K562 (cell line): Measurements from ENCODE around the gene SLC39A6. TPM values are rescaled to one million over a fixed set of nuclear protein-coding genes. Genes with fewer than 3 reads are reported as not detected.

Experiments used
- ATAC-seq: fragments of 200-7000 bp; cut with Tn5 transposase; 3 replicates; pipeline ENCODE4 v1.9.1; 2020; ENCODE audit warnings: moderate library complexity
- BruUV-seq: library from RNA; stranded (reverse); fragments of 400-500 nt; replicated peaks from 2 replicates; lab custom pipeline; 2021; lab: Mats Ljungman, UMichigan
- CTCF ChIA-PET: fragments of 300-600 bp; formaldehyde crosslinking; extraction: SDS; loops from one replicate; lab custom pipeline; 2021; ENCODE audit warnings: low intra/inter-chr PET ratio; lab: Yijun Ruan, JAX
- POLR2A ChIA-PET: fragments of 300-600, 350-650 bp; sonication (Branson Sonifier 250); formaldehyde crosslinking; extraction: SDS; loops from one replicate; lab custom pipeline; 2021; ENCODE audit warnings: antibody characterized with exemption, inconsistent platforms; lab: Yijun Ruan, JAX
- DNase-seq, 4 experiments: peaks; one replicate each; pipeline versions ENCODE4 v3.0.0 to v3.0.0-alpha.2; 2011 to 2018; ENCODE audit warnings: low spot score in 3 of 4, mixed read lengths in 3 of 4; ENCODE audit errors: extremely low read depth in 1 of 4
- FAIRE-seq: peaks from 2 replicates; lab custom pipeline; 2011; peaks lifted over from hg19 to GRCh38; lab: Jason Lieb, UNC
- H2AFZ ChIP-seq: 2 replicates; pipeline ENCODE4 v1.6.0; 2011; ENCODE audit warnings: low read depth, low read length, control low read depth, inconsistent platforms
- H3K27ac ChIP-seq: fragments of 200-600 bp; 3 replicates; pipeline ENCODE4 v1.8.0; 2011; ENCODE audit warnings: low read depth, mild to moderate bottlenecking, control low read depth, inconsistent platforms, low read length, moderate library complexity, mixed read lengths; ENCODE audit errors: extremely low read depth
- H3K27me3 ChIP-seq, 2 experiments: fragments of 300-600 bp in 1 of 2; 2 replicates in 1 of 2; 3 replicates in 1 of 2; pipeline versions ENCODE4 v1.6.0 to v1.8.0; 2011; ENCODE audit warnings: inconsistent platforms in 2 of 2, low read length in 2 of 2, mild to moderate bottlenecking in 1 of 2, mixed read lengths in 1 of 2, moderate library complexity in 1 of 2; ENCODE audit not compliant: control insufficient read depth in 2 of 2, insufficient read depth in 2 of 2
- H3K36me3 ChIP-seq: fragments of 300-600 bp; 3 replicates; pipeline ENCODE4 v1.8.0; 2011; ENCODE audit warnings: mild to moderate bottlenecking, low read length, inconsistent platforms; ENCODE audit not compliant: control insufficient read depth, insufficient read depth
- H3K4me1 ChIP-seq, 2 experiments: fragments of 200-600 bp in 1 of 2; replicated peaks in 1 of 2; 2 replicates in 1 of 2; 3 replicates in 1 of 2; pipeline versions ENCODE4 v1.5.1 to v1.8.0; 2011; ENCODE audit warnings: inconsistent platforms in 2 of 2, low read length in 2 of 2, mild to moderate bottlenecking in 1 of 2, mixed read lengths in 1 of 2, moderate library complexity in 1 of 2; ENCODE audit not compliant: control insufficient read depth in 2 of 2, insufficient read depth in 2 of 2
- H3K4me2 ChIP-seq: 2 replicates; pipeline ENCODE4 v1.6.1; 2011; ENCODE audit warnings: low read length, control low read depth, inconsistent platforms, mixed read lengths; ENCODE audit not compliant: insufficient read depth
- H3K4me3 ChIP-seq: fragments of 200-600 bp; sonication (generic), shearing (Covaris generic); 2 replicates; pipeline ENCODE4 v1.5.1; 2016; ENCODE audit warnings: control low read depth, inconsistent platforms
- H3K79me2 ChIP-seq: fragments of 200-600 bp; 3 replicates; pipeline ENCODE4 v1.8.0; 2011; ENCODE audit warnings: low read length, inconsistent platforms; ENCODE audit not compliant: control insufficient read depth, insufficient read depth
- H3K9ac ChIP-seq, 2 experiments: 2 replicates each; pipeline versions ENCODE4 v1.6.0 to v1.6.1; 2011; ENCODE audit warnings: low read depth in 2 of 2, low read length in 2 of 2, control low read depth in 1 of 2, inconsistent platforms in 1 of 2, mild to moderate bottlenecking in 1 of 2, mixed read lengths in 1 of 2; ENCODE audit not compliant: insufficient read depth in 1 of 2
- H3K9me1 ChIP-seq: one replicate; pipeline ENCODE4 v1.6.0; 2011; ENCODE audit warnings: inconsistent platforms, mild to moderate bottlenecking, low read length, moderate library complexity; ENCODE audit not compliant: control insufficient read depth, insufficient read depth
- H3K9me3 ChIP-seq: replicated peaks from 2 replicates; pipeline ENCODE4 v1.5.1; 2011; ENCODE audit warnings: low read depth, low read length, inconsistent platforms; ENCODE audit not compliant: control insufficient read depth, insufficient read depth
- H4K20me1 ChIP-seq: replicated peaks from 2 replicates; pipeline ENCODE4 v1.6.1; 2011; ENCODE audit warnings: low read length, inconsistent platforms, mixed read lengths; ENCODE audit not compliant: control insufficient read depth, insufficient read depth
- MAFF ChIP-seq: IDR thresholded peaks from 2 replicates; pipeline ENCODE4 v1.6.1; 2012; ENCODE audit warnings: low read length, improper control_type of control experiment
- SMAD4 ChIP-seq: fragments of 250-450 bp; sonication (Bioruptor Pico); conservative IDR thresholded peaks from 2 replicates; pipeline ENCODE4 v1.8.0; 2021; ENCODE audit warnings: inconsistent platforms, mild to moderate bottlenecking, moderate library complexity
- ZKSCAN3 ChIP-seq: fragments of 250-450 bp; sonication (Bioruptor Pico); IDR thresholded peaks from 2 replicates; pipeline ENCODE4 v1.4.0; 2020
- ZNF830 ChIP-seq: fragments of 250-450 bp; sonication (Bioruptor Pico); IDR thresholded peaks from 2 replicates; pipeline ENCODE4 v1.5.0; 2021; ENCODE audit warnings: mild to moderate bottlenecking
- WGBS: fragments of 100-300 bp; shearing (Covaris generic); methylation state at CpG from one replicate; pipeline ENCODE4 v1.1.6; 2016; ENCODE audit warnings: low coverage, mixed read lengths; ENCODE audit not compliant: insufficient coverage; ENCODE audit errors: missing lambda C conversion rate; 5-methylcytosine and 5-hydroxymethylcytosine counted together
- in situ Hi-C: fragments of 300-500 bp; cut with MboI; formaldehyde crosslinking; loops from 4 replicates; pipeline ENCODE4 v1.15.0; 2018; ENCODE audit warnings: inconsistent platforms, mixed read lengths
- intact Hi-C: fragments of 100-400 bp; cut with micrococcal nuclease; formaldehyde crosslinking; loops from 2 replicates; pipeline ENCODE4 v1.14.2; 2022
- polyA plus RNA-seq, 8 experiments: library from polyadenylated mRNA; depleted of rRNA in 4 of 8; stranded (reverse) in 5 of 8; unstranded in 3 of 8; fragments of >200 nt; fragmentation: Nextera tagmentation in 2 of 8; fragmentation: Illumina TruSeq in 1 of 8; extraction: Ambion mirVana in 2 of 8; extraction: Trizol in 1 of 8; gene quantifications; 2 replicates each; pipeline versions ENCODE4 v1.2.1 to v1.2.3, GENCODE V29; 2011 to 2014; ENCODE audit warnings: inconsistent platforms in 1 of 8, missing spikeins in 1 of 8
- total RNA-seq, 7 experiments: library from RNA; depleted of rRNA in 6 of 7; stranded (reverse); fragments of >200 nt in 6 of 7; fragmentation: Illumina TruSeq in 2 of 7; extraction: Trizol in 2 of 7; gene quantifications; 2 replicates each; pipeline versions ENCODE4 v1.2.1 to v1.2.3, GENCODE V29; 2011 to 2021; ENCODE audit warnings: low replicate concordance in 1 of 7
- TF ChIP-seq, protein P1 (sequence below), 2 experiments: fragments of 450-650 bp; IDR thresholded peaks; 2 replicates each; pipeline ENCODE4 v1.6.1; 2016
- TF ChIP-seq, protein P2 (sequence below), 2 experiments: fragments of 150-350 bp in 1 of 2; IDR thresholded peaks; 2 replicates each; pipeline ENCODE4 v1.6.1; 2012 to 2016; ENCODE audit warnings: low read depth in 2 of 2, low read length in 2 of 2, mild to moderate bottlenecking in 1 of 2, moderate library complexity in 1 of 2
- TF ChIP-seq, protein P3 (sequence below), 2 experiments: fragments of 450-650 bp in 1 of 2; IDR thresholded peaks; 2 replicates each; pipeline ENCODE4 v1.6.1; 2011 to 2017; ENCODE audit warnings: low read depth in 2 of 2, antibody characterized with exemption in 1 of 2, borderline replicate concordance in 1 of 2, low read length in 1 of 2, mild to moderate bottlenecking in 1 of 2, mixed read lengths in 1 of 2; ENCODE audit not compliant: control insufficient read depth in 1 of 2

The SLC39A6 gene
- total and polyA plus RNA-seq, 9 of the 15 experiments (the other 6 are each of a cell fraction or from before 2014, with no cell fraction given): 5.6 to 23.8 (median 17.4) TPM

DNA sequence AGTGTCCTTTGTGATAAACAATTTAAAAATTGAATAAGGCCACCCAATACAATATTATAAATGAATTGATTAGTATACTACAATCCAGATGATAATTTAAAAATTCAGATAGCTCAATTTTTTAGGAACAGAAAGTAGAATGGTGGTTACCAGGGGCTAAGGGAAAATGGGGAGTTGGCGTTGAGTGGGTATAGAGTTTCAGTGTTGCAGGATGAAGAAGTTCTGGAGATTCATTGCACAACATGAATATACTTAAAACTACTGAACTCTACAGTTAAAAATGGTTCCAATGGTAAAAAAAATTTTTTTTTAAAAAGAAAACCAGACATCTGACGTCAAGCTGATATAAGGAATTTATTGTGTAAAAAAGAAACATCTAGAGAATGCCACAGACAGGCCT is 20.9 kb downstream of the SLC39A6 start:
- no peak for ATAC-seq
- Histone ChIP-seq H3K27me3 (no peaks in the 10 kb centered on the region), H3K27ac (no peak overlapping the region), H4K20me1 (no peaks in the 10 kb centered on the region)
- TF ChIP-seq ZNF830 (CRISPR knock-in tag): no peak
- TF ChIP-seq, all 486 proteins: peak for 0
- Histone ChIP-seq H3K4me1 (no peaks in the 10 kb centered on the region), H3K9me3 (no peaks in the 10 kb centered on the region), H3K4me2 (no peak overlapping the region), H3K9ac (no peak overlapping the region), H3K4me3 (no peak overlapping the region), H3K9me1 (no peaks in the 10 kb centered on the region), H3K79me2 (no peaks in the 10 kb centered on the region), H3K36me3 (peaks cover 29% of the 10 kb centered on the region), H2AFZ (no peak overlapping the region)
- FAIRE-seq (no peak), DNase-seq (no peak)
- intact Hi-C loops: no loop called here
- in situ Hi-C loops: no loop called here
- CTCF ChIA-PET: no interaction called here
- no TSS peak for BruUV-seq
- 45% methylated on average over 2 of the region's 2 CpGs for WGBS
- POLR2A ChIA-PET: interaction anchor here (1.7 kb wide), 1 partner anchor 14 kb away, joined by 4 read pairs; no protein-coding TSS in a partner anchor

DNA sequence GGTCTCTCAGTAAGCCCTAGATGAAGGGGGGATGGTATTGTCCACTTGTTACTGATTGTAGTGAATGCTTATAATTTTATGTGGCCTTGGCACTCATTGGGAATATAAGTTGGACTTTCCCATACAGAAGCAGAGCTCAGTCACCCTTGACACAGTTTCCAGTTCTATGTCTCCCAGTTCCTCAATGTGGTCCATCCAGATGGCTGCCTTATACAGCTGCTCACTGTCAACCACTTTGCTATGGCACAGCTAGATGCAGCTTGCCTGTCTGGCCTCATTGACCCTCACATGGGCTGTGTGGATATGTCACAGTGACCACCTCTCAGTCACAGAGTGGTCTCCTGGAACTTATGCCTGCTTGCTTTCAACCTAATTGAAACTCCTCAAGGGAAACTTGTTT is 21.7 kb downstream of the SLC39A6 start:
- Histone ChIP-seq H3K4me2 (no peak overlapping the region), H3K9me1 (no peaks in the 10 kb centered on the region), H3K9me3 (no peaks in the 10 kb centered on the region), H2AFZ (no peak overlapping the region), H3K36me3 (peaks cover 22% of the 10 kb centered on the region), H3K4me1 (no peaks in the 10 kb centered on the region), H4K20me1 (no peaks in the 10 kb centered on the region), H3K9ac (no peak overlapping the region), H3K27ac (no peak overlapping the region), H3K4me3 (no peak overlapping the region), H3K27me3 (no peaks in the 10 kb centered on the region), H3K79me2 (no peaks in the 10 kb centered on the region)
- POLR2A ChIA-PET: interaction anchor here (1.2 to 1.7 kb wide), 2 partner anchors 12 to 14 kb away, joined by 4 read pairs; no protein-coding TSS in a partner anchor
- FAIRE-seq (no peak), ATAC-seq (no peak), DNase-seq (no peak)
- in situ Hi-C loops: no loop called here
- BruUV-seq: no TSS peak
- intact Hi-C loops: no loop called here
- CTCF ChIA-PET: no interaction called here
- TF ChIP-seq MAFF: no peak
- TF ChIP-seq, protein P1, sequence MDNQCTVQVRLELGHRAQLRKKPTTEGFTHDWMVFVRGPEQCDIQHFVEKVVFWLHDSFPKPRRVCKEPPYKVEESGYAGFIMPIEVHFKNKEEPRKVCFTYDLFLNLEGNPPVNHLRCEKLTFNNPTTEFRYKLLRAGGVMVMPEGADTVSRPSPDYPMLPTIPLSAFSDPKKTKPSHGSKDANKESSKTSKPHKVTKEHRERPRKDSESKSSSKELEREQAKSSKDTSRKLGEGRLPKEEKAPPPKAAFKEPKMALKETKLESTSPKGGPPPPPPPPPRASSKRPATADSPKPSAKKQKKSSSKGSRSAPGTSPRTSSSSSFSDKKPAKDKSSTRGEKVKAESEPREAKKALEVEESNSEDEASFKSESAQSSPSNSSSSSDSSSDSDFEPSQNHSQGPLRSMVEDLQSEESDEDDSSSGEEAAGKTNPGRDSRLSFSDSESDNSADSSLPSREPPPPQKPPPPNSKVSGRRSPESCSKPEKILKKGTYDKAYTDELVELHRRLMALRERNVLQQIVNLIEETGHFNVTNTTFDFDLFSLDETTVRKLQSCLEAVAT (IDR thresholded peaks at IDR 0.05): no peak
- TF ChIP-seq ZKSCAN3 (CRISPR knock-in tag): no peak
- TF ChIP-seq, protein P2, sequence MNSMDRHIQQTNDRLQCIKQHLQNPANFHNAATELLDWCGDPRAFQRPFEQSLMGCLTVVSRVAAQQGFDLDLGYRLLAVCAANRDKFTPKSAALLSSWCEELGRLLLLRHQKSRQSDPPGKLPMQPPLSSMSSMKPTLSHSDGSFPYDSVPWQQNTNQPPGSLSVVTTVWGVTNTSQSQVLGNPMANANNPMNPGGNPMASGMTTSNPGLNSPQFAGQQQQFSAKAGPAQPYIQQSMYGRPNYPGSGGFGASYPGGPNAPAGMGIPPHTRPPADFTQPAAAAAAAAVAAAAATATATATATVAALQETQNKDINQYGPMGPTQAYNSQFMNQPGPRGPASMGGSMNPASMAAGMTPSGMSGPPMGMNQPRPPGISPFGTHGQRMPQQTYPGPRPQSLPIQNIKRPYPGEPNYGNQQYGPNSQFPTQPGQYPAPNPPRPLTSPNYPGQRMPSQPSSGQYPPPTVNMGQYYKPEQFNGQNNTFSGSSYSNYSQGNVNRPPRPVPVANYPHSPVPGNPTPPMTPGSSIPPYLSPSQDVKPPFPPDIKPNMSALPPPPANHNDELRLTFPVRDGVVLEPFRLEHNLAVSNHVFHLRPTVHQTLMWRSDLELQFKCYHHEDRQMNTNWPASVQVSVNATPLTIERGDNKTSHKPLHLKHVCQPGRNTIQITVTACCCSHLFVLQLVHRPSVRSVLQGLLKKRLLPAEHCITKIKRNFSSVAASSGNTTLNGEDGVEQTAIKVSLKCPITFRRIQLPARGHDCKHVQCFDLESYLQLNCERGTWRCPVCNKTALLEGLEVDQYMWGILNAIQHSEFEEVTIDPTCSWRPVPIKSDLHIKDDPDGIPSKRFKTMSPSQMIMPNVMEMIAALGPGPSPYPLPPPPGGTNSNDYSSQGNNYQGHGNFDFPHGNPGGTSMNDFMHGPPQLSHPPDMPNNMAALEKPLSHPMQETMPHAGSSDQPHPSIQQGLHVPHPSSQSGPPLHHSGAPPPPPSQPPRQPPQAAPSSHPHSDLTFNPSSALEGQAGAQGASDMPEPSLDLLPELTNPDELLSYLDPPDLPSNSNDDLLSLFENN (IDR thresholded peaks at IDR 0.05; ENCODE audit: low read depth in 2 of 2, low read length in 2 of 2): no peak
- no peak for TF ChIP-seq SMAD4 (CRISPR knock-in tag)
- TF ChIP-seq, protein P3, sequence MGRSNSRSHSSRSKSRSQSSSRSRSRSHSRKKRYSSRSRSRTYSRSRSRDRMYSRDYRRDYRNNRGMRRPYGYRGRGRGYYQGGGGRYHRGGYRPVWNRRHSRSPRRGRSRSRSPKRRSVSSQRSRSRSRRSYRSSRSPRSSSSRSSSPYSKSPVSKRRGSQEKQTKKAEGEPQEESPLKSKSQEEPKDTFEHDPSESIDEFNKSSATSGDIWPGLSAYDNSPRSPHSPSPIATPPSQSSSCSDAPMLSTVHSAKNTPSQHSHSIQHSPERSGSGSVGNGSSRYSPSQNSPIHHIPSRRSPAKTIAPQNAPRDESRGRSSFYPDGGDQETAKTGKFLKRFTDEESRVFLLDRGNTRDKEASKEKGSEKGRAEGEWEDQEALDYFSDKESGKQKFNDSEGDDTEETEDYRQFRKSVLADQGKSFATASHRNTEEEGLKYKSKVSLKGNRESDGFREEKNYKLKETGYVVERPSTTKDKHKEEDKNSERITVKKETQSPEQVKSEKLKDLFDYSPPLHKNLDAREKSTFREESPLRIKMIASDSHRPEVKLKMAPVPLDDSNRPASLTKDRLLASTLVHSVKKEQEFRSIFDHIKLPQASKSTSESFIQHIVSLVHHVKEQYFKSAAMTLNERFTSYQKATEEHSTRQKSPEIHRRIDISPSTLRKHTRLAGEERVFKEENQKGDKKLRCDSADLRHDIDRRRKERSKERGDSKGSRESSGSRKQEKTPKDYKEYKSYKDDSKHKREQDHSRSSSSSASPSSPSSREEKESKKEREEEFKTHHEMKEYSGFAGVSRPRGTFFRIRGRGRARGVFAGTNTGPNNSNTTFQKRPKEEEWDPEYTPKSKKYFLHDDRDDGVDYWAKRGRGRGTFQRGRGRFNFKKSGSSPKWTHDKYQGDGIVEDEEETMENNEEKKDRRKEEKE (IDR thresholded peaks at IDR 0.05; ENCODE audit: borderline replicate concordance in 1 of 2, control insufficient read depth in 1 of 2, low read depth in 2 of 2, low read length in 1 of 2): no peak
